Left lobe of liver (tissue), 2 donors: Measurements from ENCODE around the gene CACNA1C. TPM values are rescaled to one million over a fixed set of nuclear protein-coding genes. Genes with fewer than 3 reads are reported as not detected.
A peak's percentile ranks its signal among the peaks of the same experiment; 100 is the strongest.
"Not testable (repeated sequence)": the region's sequence is repeated elsewhere in the genome, so short reads cannot be mapped to it uniquely, and the experiment has no call there.

Experiments used
- ATAC-seq: fragments of 200-7000 bp; cut with Tn5 transposase; one replicate; pipeline ENCODE4 v1.9.1; 2020; ENCODE audit warnings: mild to moderate bottlenecking, moderate library complexity
- DNase-seq: peaks from one replicate; pipeline ENCODE4 v3.0.0-alpha.2; 2020; ENCODE audit warnings: low spot score
- total RNA-seq: library from RNA; stranded (reverse); gene quantifications from one replicate; pipeline ENCODE4 v1.2.1, GENCODE V29; 2021
- donor health status: DM: no; HTN: no; CAD: no; lungs with moderate emphysema.
- donor health status: DM: no; HTN: yes; CAD: no.

The CACNA1C gene
- total RNA-seq, 1 donor from 2014 or later = 0.83 TPM

- DNase-seq (no peak), ATAC-seq (no peak)
These were observed 435.8 kb downstream of the CACNA1C start for GRCh38 chr12:2488596-2488995.

GRCh38 chr12:2489275-2489674 is 436.5 kb downstream of the CACNA1C start:
- DNase-seq = no peak
- no peak for ATAC-seq

- ATAC-seq (no peak), DNase-seq (no peak)
These were observed 438.0 kb downstream of the CACNA1C start for GRCh38 chr12:2490831-2491230.

- ATAC-seq, DNase-seq: not testable (repeated sequence)
These were observed 438.6 kb downstream of the CACNA1C start for GRCh38 chr12:2491349-2491748.

GRCh38 chr12:2492236-2492635 is 439.4 kb downstream of the CACNA1C start:
- ATAC-seq = peak; percentile 19
- DNase-seq = no peak

- no peak for DNase-seq
- no peak for ATAC-seq
These were observed 440.3 kb downstream of the CACNA1C start for GRCh38 chr12:2493086-2493485.

GRCh38 chr12:2494486-2495192 is 441.9 kb downstream of the CACNA1C start:
- no peak for DNase-seq
- peak; percentile 55 for ATAC-seq

- no peak for DNase-seq
- no peak for ATAC-seq
These were observed 442.8 kb downstream of the CACNA1C start for GRCh38 chr12:2495417-2496112.

- DNase-seq (no peak), ATAC-seq (no peak)
These were observed 446.2 kb downstream of the CACNA1C start for GRCh38 chr12:2498964-2499500.

GRCh38 chr12:2501464-2502191 is 448.8 kb downstream of the CACNA1C start:
- DNase-seq = no peak
- ATAC-seq = peak; percentile 73

- DNase-seq (no peak), ATAC-seq (no peak)
These were observed 450.2 kb downstream of the CACNA1C start for GRCh38 chr12:2503036-2503435.

- DNase-seq (no peak), ATAC-seq (no peak)
These were observed 451.0 kb downstream of the CACNA1C start for GRCh38 chr12:2503762-2504161.

- DNase-seq = no peak
- ATAC-seq = no peak
These were observed 451.8 kb downstream of the CACNA1C start for GRCh38 chr12:2504577-2504976.

- ATAC-seq = no peak
- no peak for DNase-seq
These were observed 455.0 kb downstream of the CACNA1C start for GRCh38 chr12:2507814-2508213.

- ATAC-seq (no peak), DNase-seq (no peak)
These were observed 456.4 kb downstream of the CACNA1C start for GRCh38 chr12:2509137-2509536.

GRCh38 chr12:2510045-2510444 is 457.3 kb downstream of the CACNA1C start:
- ATAC-seq = no peak
- no peak for DNase-seq

- DNase-seq (no peak), ATAC-seq (no peak)
These were observed 460.6 kb downstream of the CACNA1C start for GRCh38 chr12:2513141-2514037.

- ATAC-seq = no peak
- no peak for DNase-seq
These were observed 461.2 kb downstream of the CACNA1C start for GRCh38 chr12:2514038-2514340.

- DNase-seq (no peak), ATAC-seq (no peak)
These were observed 468.0 kb downstream of the CACNA1C start for GRCh38 chr12:2520722-2521246.

- DNase-seq = no peak
- ATAC-seq = no peak
These were observed 470.5 kb downstream of the CACNA1C start for GRCh38 chr12:2523317-2523716.
